CD4-positive, CD25-positive, alpha-beta regulatory T cell (primary cell): ENCODE data around the gene GALE. TPM values are rescaled to one million over a fixed set of nuclear protein-coding genes. Genes with fewer than 3 reads are reported as not detected.
A peak's percentile ranks its signal among the peaks of the same experiment; 100 is the strongest.
"Not testable (repeated sequence)": the region's sequence is repeated elsewhere in the genome, so short reads cannot be mapped to it uniquely, and the experiment has no call there.

ENCODE experiments used
- ATAC-seq, 2 donors: fragments of 150-1000 bp; cut with Tn5 transposase; one replicate each; pipeline ENCODE4 v1.10.0; 2021; ENCODE audit warnings: low read depth in 2 of 2, moderate number of reproducible peaks in 2 of 2, moderate library complexity in 1 of 2
- DNase-seq, 3 donors: peaks; one replicate each; pipeline versions ENCODE4 v3.0.0 to v3.0.0-alpha.2; 2012 to 2022; ENCODE audit warnings: mixed read lengths in 1 of 3
- H3K27ac ChIP-seq: one replicate; pipeline ENCODE4 v1.7.0; 2013; ENCODE audit warnings: mild to moderate bottlenecking, low read length; ENCODE audit not compliant: insufficient read depth, poor library complexity, severe bottlenecking
- H3K27me3 ChIP-seq: one replicate; pipeline ENCODE4 v1.7.0; 2013; ENCODE audit warnings: low read length; ENCODE audit not compliant: control insufficient read depth, insufficient read depth
- H3K36me3 ChIP-seq: one replicate; pipeline ENCODE4 v1.7.0; 2013; ENCODE audit warnings: mild to moderate bottlenecking, low read length, moderate library complexity; ENCODE audit not compliant: control insufficient read depth, insufficient read depth
- H3K4me1 ChIP-seq: 2 replicates; pipeline ENCODE4 v1.7.0; 2013; ENCODE audit warnings: mild to moderate bottlenecking, low read length; ENCODE audit not compliant: insufficient read depth, control insufficient read depth, poor library complexity, severe bottlenecking
- H3K4me3 ChIP-seq: one replicate; pipeline ENCODE4 v1.7.0; 2013; ENCODE audit warnings: low read depth, mild to moderate bottlenecking, low read length, moderate library complexity
- H3K9me3 ChIP-seq, 2 experiments: 1 replicate in 1 of 2; 2 replicates in 1 of 2; pipeline ENCODE4 v1.7.0; 2013; ENCODE audit warnings: low read length in 2 of 2, mild to moderate bottlenecking in 1 of 2, moderate library complexity in 1 of 2; ENCODE audit not compliant: control insufficient read depth in 2 of 2
- H3K27ac Mint-ChIP-seq, 3 donors: one replicate each; pipeline ENCODE4 v1.8.0; 2020 to 2022; ENCODE audit warnings: mild to moderate bottlenecking in 3 of 3, mixed read lengths in 3 of 3, moderate library complexity in 2 of 3
- H3K27me3 Mint-ChIP-seq: one replicate; pipeline ENCODE4 v1.8.0; 2022; ENCODE audit warnings: mild to moderate bottlenecking, mixed read lengths
- H3K36me3 Mint-ChIP-seq: one replicate; pipeline ENCODE4 v1.8.0; 2020; ENCODE audit warnings: mixed read lengths
- H3K4me1 Mint-ChIP-seq, 4 donors: one replicate each; pipeline ENCODE4 v1.8.0; 2020 to 2022; ENCODE audit warnings: mixed read lengths in 4 of 4, mild to moderate bottlenecking in 1 of 4
- H3K4me3 Mint-ChIP-seq, 4 donors: one replicate each; pipeline ENCODE4 v1.8.0; 2020 to 2022; ENCODE audit warnings: mild to moderate bottlenecking in 4 of 4, mixed read lengths in 4 of 4, moderate library complexity in 3 of 4
- H3K9me3 Mint-ChIP-seq, 7 donors: one replicate each; pipeline ENCODE4 v1.8.0; 2020 to 2022; ENCODE audit warnings: mixed read lengths in 7 of 7, mild to moderate bottlenecking in 3 of 7, moderate library complexity in 2 of 7
- polyA plus RNA-seq, 4 donors: library from polyadenylated mRNA; unstranded; fragments of 300-500 nt; fragmentation: Illumina TruSeq; gene quantifications; one replicate each; pipeline ENCODE4 v1.2.3, GENCODE V29; 2021
- total RNA-seq: library from RNA; stranded (reverse); gene quantifications from one replicate; pipeline ENCODE4 v1.2.3, GENCODE V29; 2022

Gene GALE
- total and polyA plus RNA-seq, 5 donors from 2014 or later, result 7.0 to 10.3 (median 9.8) TPM

DNA sequence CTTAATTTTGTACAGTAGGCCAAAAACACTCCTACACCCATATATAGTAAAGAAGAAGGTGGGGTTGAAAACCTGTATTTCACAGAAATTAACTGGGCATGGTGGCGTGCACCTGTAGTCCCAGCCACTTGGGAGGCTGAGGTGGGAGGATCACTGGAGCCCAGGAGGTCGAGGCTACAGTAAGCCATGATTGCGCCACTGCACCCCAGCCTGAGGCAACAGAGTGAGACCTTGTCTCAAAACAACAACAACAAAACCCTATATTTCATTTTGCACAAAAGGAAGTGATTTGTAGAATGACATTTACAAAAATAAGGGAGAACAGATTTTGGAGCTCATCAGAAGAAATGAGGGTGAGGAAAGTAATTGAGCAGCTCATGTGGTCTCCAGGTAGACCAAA lies 11.9 kb downstream of the GALE start:
- Histone ChIP-seq H3K27me3 (no peaks in the 10 kb centered on the region), H3K9me3 (no peaks in the 10 kb centered on the region), H3K27ac (no peak overlapping the region), H3K4me1 (peaks cover 23% of the 10 kb centered on the region), H3K4me3 (no peak overlapping the region), H3K36me3 (peaks cover 35% of the 10 kb centered on the region)
- H3K36me3 Mint-ChIP-seq, result peaks cover 27% of the 10 kb centered on the region
- peak overlapping the region; percentile 15 to 82 (median 32) for H3K27ac Mint-ChIP-seq
- H3K9me3 Mint-ChIP-seq, result no peaks in the 10 kb centered on the region
- H3K27me3 Mint-ChIP-seq, result no peaks in the 10 kb centered on the region
- peak overlapping the region in 2 of 4 donors; percentile 64 to 82 for H3K4me3 Mint-ChIP-seq
- no peak for DNase-seq
- no peak for ATAC-seq
- peaks cover 0 to 37% (median 18%) of the 10 kb centered on the region in 4 donors for H3K4me1 Mint-ChIP-seq

GRCh38 chr1:23787701-23788100 lies 12.9 kb downstream of the GALE start:
- Mint-ChIP-seq H3K36me3 (peaks cover 27% of the 10 kb centered on the region), H3K27ac (peak overlapping the region in 1 of 3 donors; percentile 22)

GRCh38 chr1:23784846-23785245 lies 15.7 kb downstream of the GALE start:
- Histone ChIP-seq H3K4me1 (no peaks in the 10 kb centered on the region), H3K27ac (no peak overlapping the region), H3K9me3 (no peaks in the 10 kb centered on the region), H3K36me3 (peaks cover 46% of the 10 kb centered on the region), H3K27me3 (no peaks in the 10 kb centered on the region), H3K4me3 (no peak overlapping the region)
- ATAC-seq (no peak), DNase-seq (no peak)
- Mint-ChIP-seq H3K9me3 (no peaks in the 10 kb centered on the region), H3K4me3 (no peak overlapping the region), H3K4me1 (peaks cover 11 to 25% (median 17%) of the 10 kb centered on the region in 4 donors), H3K36me3 (peaks cover 34% of the 10 kb centered on the region), H3K27ac (no peak overlapping the region), H3K27me3 (no peaks in the 10 kb centered on the region)

More at GRCh38 chr1:23787701-23788100, 12.9 kb downstream of the GALE start:
- DNase-seq (no peak), ATAC-seq (no peak)
- peak overlapping the region in 1 of 4 donors; percentile 82 for H3K4me3 Mint-ChIP-seq
- Histone ChIP-seq H3K27me3 (no peaks in the 10 kb centered on the region), H3K27ac (no peak overlapping the region), H3K4me1 (peaks cover 22% of the 10 kb centered on the region), H3K36me3 (peaks cover 39% of the 10 kb centered on the region), H3K9me3 (no peaks in the 10 kb centered on the region), H3K4me3 (no peak overlapping the region)
- H3K9me3 Mint-ChIP-seq, result no peaks in the 10 kb centered on the region
- no peaks in the 10 kb centered on the region for H3K27me3 Mint-ChIP-seq
- H3K4me1 Mint-ChIP-seq, result peaks cover 0 to 32% (median 19%) of the 10 kb centered on the region in 4 donors

GRCh38 chr1:23783141-23783540 lies 17.4 kb downstream of the GALE start:
- peak overlapping the region in 1 of 4 donors; percentile 5 for H3K4me3 Mint-ChIP-seq
- not testable (repeated sequence) for DNase-seq, H3K27ac Mint-ChIP-seq, ATAC-seq, H3K9me3 ChIP-seq, H3K27me3 Mint-ChIP-seq, H3K9me3 Mint-ChIP-seq, H3K27me3 ChIP-seq, H3K27ac ChIP-seq, H3K4me3 ChIP-seq
- Histone ChIP-seq H3K36me3 (peaks cover 46% of the 10 kb centered on the region), H3K4me1 (peaks cover 11% of the 10 kb centered on the region)
- H3K4me1 Mint-ChIP-seq, result peaks cover 18 to 35% (median 25%) of the 10 kb centered on the region in 4 donors
- peaks cover 34% of the 10 kb centered on the region for H3K36me3 Mint-ChIP-seq

DNA sequence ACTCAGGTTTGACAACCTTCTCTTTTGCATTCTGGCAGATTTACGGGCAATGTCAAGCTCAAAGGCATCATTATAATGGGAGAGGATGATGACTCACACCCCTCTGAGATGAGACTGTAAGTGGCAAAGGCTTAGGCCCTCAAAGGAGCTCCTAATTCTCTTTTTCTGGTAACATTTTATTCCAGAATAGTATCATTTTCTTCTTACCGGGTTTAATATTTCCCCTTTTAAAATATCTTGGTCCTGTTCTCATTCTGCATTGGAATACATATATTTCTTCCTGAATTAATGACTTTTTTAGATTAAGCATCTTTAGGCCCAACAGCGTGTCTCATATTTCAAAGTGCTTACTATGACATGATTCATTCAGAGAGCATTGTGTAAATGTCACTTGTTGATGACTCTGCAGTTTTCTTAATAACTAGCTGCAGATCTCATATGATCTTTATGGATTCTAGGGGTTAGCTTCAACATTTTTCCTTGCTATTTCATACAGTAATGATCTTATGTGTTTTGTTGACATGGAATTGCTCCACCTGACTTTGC lies 20.7 kb downstream of the GALE start:
- Mint-ChIP-seq H3K9me3 (no peaks in the 10 kb centered on the region), H3K27me3 (no peaks in the 10 kb centered on the region), H3K36me3 (peaks cover 8% of the 10 kb centered on the region), H3K27ac (peak overlapping the region; percentile 33 to 67 (median 65)), H3K4me3 (peak overlapping the region; percentile 90 to 96 (median 94)), H3K4me1 (peaks cover 18 to 53% (median 29%) of the 10 kb centered on the region in 4 donors)
- DNase-seq, result no peak
- Histone ChIP-seq H3K4me3 (peak overlapping the region; percentile 92), H3K27ac (no peak overlapping the region), H3K36me3 (peaks cover 20% of the 10 kb centered on the region), H3K9me3 (no peaks in the 10 kb centered on the region), H3K4me1 (peaks cover 15% of the 10 kb centered on the region), H3K27me3 (no peaks in the 10 kb centered on the region)
- no peak for ATAC-seq

DNA sequence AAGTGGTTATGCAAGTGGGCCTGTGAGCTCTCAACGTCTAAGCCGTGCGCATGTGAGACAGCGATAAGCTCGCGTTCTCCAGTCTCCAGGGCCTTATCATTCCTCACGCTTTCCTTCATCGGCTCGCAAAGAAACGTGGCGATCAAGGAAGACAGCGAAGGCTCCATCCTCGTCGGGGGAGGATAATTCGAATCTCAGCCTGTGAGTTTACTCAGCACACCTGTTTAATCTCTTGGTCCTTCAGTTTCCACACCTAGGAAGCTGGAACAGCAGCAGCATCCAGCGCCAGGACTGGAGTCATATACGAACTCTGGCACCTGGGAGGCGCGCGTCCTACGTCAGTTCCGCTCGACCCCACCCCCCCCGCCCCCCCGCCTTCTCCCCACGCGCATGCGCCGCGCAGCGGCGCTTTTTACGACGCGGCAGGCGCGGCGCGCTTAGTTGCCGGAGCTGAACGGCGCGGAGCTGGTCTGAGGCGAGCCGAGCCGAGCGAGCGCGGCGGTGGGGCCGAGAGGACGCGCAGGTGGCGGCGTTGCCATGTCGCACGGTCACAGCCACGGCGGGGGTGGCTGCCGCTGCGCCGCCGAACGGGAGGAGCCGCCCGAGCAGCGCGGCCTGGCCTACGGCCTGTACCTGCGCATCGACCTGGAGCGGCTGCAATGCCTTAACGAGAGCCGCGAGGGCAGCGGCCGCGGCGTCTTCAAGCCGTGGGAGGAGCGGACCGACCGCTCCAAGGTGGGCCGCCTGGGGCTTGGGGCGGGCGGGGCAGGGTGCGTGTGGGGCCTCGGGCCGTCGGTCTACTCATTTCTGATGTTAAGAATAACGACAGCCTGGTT lies 22.4 kb downstream of the GALE start, which contains the start of gene PITHD1:
TSS of gene PITHD1 (plus strand) at position 440 of the 836 bp plus-strand sequence. CDS start at position 538, 98 bp downstream.
- DNase-seq, result peak; percentile 75 to 89 (median 83)
- H3K4me3 Mint-ChIP-seq, result peak within 1 kb of the TSS; percentile 90 to 96 (median 94)
- no peaks in the 10 kb centered on the region for H3K27me3 Mint-ChIP-seq
- H3K4me1 Mint-ChIP-seq, result peaks cover 18 to 61% (median 29%) of the 10 kb centered on the region in 4 donors
- Histone ChIP-seq H3K9me3 (no peaks in the 10 kb centered on the region), H3K36me3 (peaks cover 8% of the 10 kb centered on the region), H3K4me1 (peaks cover 15% of the 10 kb centered on the region), H3K4me3 (peak within 1 kb of the TSS; percentile 98), H3K27ac (peak within 1 kb of the TSS; percentile 84), H3K27me3 (no peaks in the 10 kb centered on the region)
- H3K27ac Mint-ChIP-seq, result peak within 1 kb of the TSS; percentile 89 to 98 (median 98)
- H3K36me3 Mint-ChIP-seq, result peaks cover 8% of the 10 kb centered on the region
- H3K9me3 Mint-ChIP-seq, result no peaks in the 10 kb centered on the region
- peak; percentile 82 to 83 for ATAC-seq

- DNase-seq, result no peak
- Histone ChIP-seq H3K27me3 (no peaks in the 10 kb centered on the region), H3K27ac (no peak overlapping the region), H3K36me3 (peaks cover under 1% of the 10 kb centered on the region), H3K9me3 (no peaks in the 10 kb centered on the region), H3K4me3 (no peak overlapping the region), H3K4me1 (peaks cover 15% of the 10 kb centered on the region)
- peak overlapping the region in 1 of 3 donors; percentile 98 for H3K27ac Mint-ChIP-seq
- no peaks in the 10 kb centered on the region for H3K27me3 Mint-ChIP-seq
- peak overlapping the region in 3 of 4 donors; percentile 69 to 94 (median 73) for H3K4me3 Mint-ChIP-seq
- no peak for ATAC-seq
- peaks cover 4% of the 10 kb centered on the region for H3K36me3 Mint-ChIP-seq
- no peaks in the 10 kb centered on the region for H3K9me3 Mint-ChIP-seq
- peaks cover 17 to 59% (median 28%) of the 10 kb centered on the region in 4 donors for H3K4me1 Mint-ChIP-seq
Measured at GRCh38 chr1:23776217-23776616, 24.3 kb downstream of the GALE start.
